Natural killer cell (primary cell): ENCODE measurements around the gene CDK11B. TPM values are rescaled to one million over a fixed set of nuclear protein-coding genes. Genes with fewer than 3 reads are reported as not detected.
"Not testable (repeated sequence)": the region's sequence is repeated elsewhere in the genome, so short reads cannot be mapped to it uniquely, and the experiment has no call there.

Experiments used
- ATAC-seq, 3 donors: fragments of 150-1000 bp in 2 of 3; fragments of 200-7000 bp in 1 of 3; cut with Tn5 transposase; 1 replicate in 1 of 3; 2 replicates in 2 of 3; pipeline ENCODE4 v1.10.0; 2021; ENCODE audit warnings: mild to moderate bottlenecking in 2 of 3, moderate library complexity in 2 of 3
- DNase-seq, 2 donors: peaks; one replicate each; pipeline versions ENCODE4 v3.0.0 to v3.0.0-alpha.2; 2013 to 2021; ENCODE audit warnings: mixed read lengths in 1 of 2
- H3K27ac ChIP-seq: one replicate; pipeline ENCODE4 v1.5.1; 2013; ENCODE audit warnings: mild to moderate bottlenecking, low read length
- H3K27me3 ChIP-seq: one replicate; pipeline ENCODE4 v1.6.1; 2013; ENCODE audit warnings: low read length; ENCODE audit not compliant: control insufficient read depth, insufficient read depth
- H3K36me3 ChIP-seq: one replicate; pipeline ENCODE4 v1.6.1; 2013; ENCODE audit warnings: low read length; ENCODE audit not compliant: control insufficient read depth, insufficient read depth
- H3K4me1 ChIP-seq: one replicate; pipeline ENCODE4 v1.6.1; 2013; ENCODE audit warnings: low read length; ENCODE audit not compliant: control insufficient read depth, insufficient read depth
- H3K4me3 ChIP-seq: one replicate; pipeline ENCODE4 v1.5.1; 2013; ENCODE audit warnings: low read length
- H3K9me3 ChIP-seq: one replicate; pipeline ENCODE4 v1.6.1; 2013; ENCODE audit warnings: low read length; ENCODE audit not compliant: control insufficient read depth, insufficient read depth
- H3K27ac Mint-ChIP-seq, 2 donors: one replicate each; pipeline ENCODE4 v1.8.0; 2022; ENCODE audit warnings: mild to moderate bottlenecking in 2 of 2, mixed read lengths in 2 of 2, moderate library complexity in 1 of 2
- H3K27me3 Mint-ChIP-seq, 2 donors: one replicate each; pipeline ENCODE4 v1.8.0; 2022; ENCODE audit warnings: low read depth in 2 of 2, mixed read lengths in 2 of 2
- H3K36me3 Mint-ChIP-seq: one replicate; pipeline ENCODE4 v1.8.0; 2022; ENCODE audit warnings: mixed read lengths
- H3K4me1 Mint-ChIP-seq, 2 donors: one replicate each; pipeline ENCODE4 v1.8.0; 2022; ENCODE audit warnings: mixed read lengths in 2 of 2
- H3K4me3 Mint-ChIP-seq: one replicate; pipeline ENCODE4 v1.8.0; 2022; ENCODE audit warnings: mild to moderate bottlenecking, moderate library complexity, mixed read lengths
- H3K9me3 Mint-ChIP-seq, 2 donors: one replicate each; pipeline ENCODE4 v1.8.0; 2022; ENCODE audit warnings: mixed read lengths in 2 of 2
- CTCF ChIP-seq: fragments of 200-600 bp; IDR thresholded peaks from one replicate; pipeline ENCODE4 v1.8.0; 2022; ENCODE audit warnings: antibody characterized with exemption
- WGBS: methylation state at CpG from one replicate; pipeline ENCODE4 v1.1.7; 2013; ENCODE audit warnings: missing lambda C conversion rate; ENCODE audit not compliant: insufficient coverage; 5-methylcytosine and 5-hydroxymethylcytosine counted together
- intact Hi-C: fragments of 100-400 bp; cut with micrococcal nuclease; formaldehyde crosslinking; loops from one replicate; pipeline ENCODE4 v1.14.2; 2022
- total RNA-seq, 4 donors: library from RNA; stranded (reverse); fragments of 120-200 nt in 1 of 4; gene quantifications; one replicate each; pipeline versions ENCODE4 v1.2.3 to v1.2.4, GENCODE V29; 2013 to 2022

CDK11B gene
- total RNA-seq, 3 donors from 2014 or later (not counting 1 experiment from before 2014, with no cell fraction given) = 49.6 to 65.9 (median 50.2) TPM

GRCh38 chr1:1692714-1693647 lies 34.2 kb upstream of the CDK11B start, which contains the start of gene SLC35E2B:
Gene SLC35E2B, minus strand, starts transcription at chr1:1692795. Its CDS starts 16,096 bp downstream, at chr1:1676699.
- ATAC-seq (peak; percentile 73 to 91 (median 75)), DNase-seq (peak; percentile 97 to 98)
- Mint-ChIP-seq H3K4me3 (peak within 1 kb of the TSS; percentile 87), H3K27ac (peak within 1 kb of the TSS; percentile 88 to 91)
- 0% methylated on average over 23 of the region's 98 CpGs for WGBS
- H3K4me1 Mint-ChIP-seq, H3K27me3 ChIP-seq, H3K9me3 Mint-ChIP-seq, H3K36me3 ChIP-seq, H3K36me3 Mint-ChIP-seq, H3K27me3 Mint-ChIP-seq, H3K9me3 ChIP-seq: not testable (repeated sequence)
- intact Hi-C loops = loop anchor here (10.0 kb wide), 1 partner anchor 52 kb away; no protein-coding TSS in a partner anchor
- H3K27ac ChIP-seq = peak within 1 kb of the TSS; percentile 92
- H3K4me1 ChIP-seq = peaks cover 12% of the 10 kb centered on the region
- H3K4me3 ChIP-seq = peak within 1 kb of the TSS; percentile 57

- peak overlapping the region; percentile 87 for H3K4me3 Mint-ChIP-seq
- not testable (repeated sequence) for H3K4me1 Mint-ChIP-seq, H3K27me3 ChIP-seq, H3K9me3 Mint-ChIP-seq, H3K36me3 ChIP-seq, H3K9me3 ChIP-seq, H3K27me3 Mint-ChIP-seq, H3K36me3 Mint-ChIP-seq
- H3K4me1 ChIP-seq = peaks cover 12% of the 10 kb centered on the region
- WGBS = under 1% methylated on average over 26 of the region's 45 CpGs
- peak overlapping the region; percentile 88 to 91 for H3K27ac Mint-ChIP-seq
- peak overlapping the region; percentile 57 for H3K4me3 ChIP-seq
- ATAC-seq (peak; percentile 42 to 58 (median 47)), DNase-seq (peak in 1 of 2 donors; percentile 80)
- peak overlapping the region; percentile 92 for H3K27ac ChIP-seq
- intact Hi-C loops = loop anchor here (10.0 kb wide), 1 partner anchor 52 kb away; no protein-coding TSS in a partner anchor
Measured at GRCh38 chr1:1692324-1692713, 33.5 kb upstream of the CDK11B start.

GRCh38 chr1:1691443-1691842 lies 32.6 kb upstream of the CDK11B start:
- H3K4me1 ChIP-seq = peaks cover 12% of the 10 kb centered on the region
- ATAC-seq, H3K27ac ChIP-seq, H3K36me3 ChIP-seq, H3K9me3 Mint-ChIP-seq, H3K27ac Mint-ChIP-seq, H3K4me3 Mint-ChIP-seq, H3K27me3 ChIP-seq, H3K4me1 Mint-ChIP-seq, H3K9me3 ChIP-seq, H3K4me3 ChIP-seq, DNase-seq, H3K36me3 Mint-ChIP-seq, H3K27me3 Mint-ChIP-seq: not testable (repeated sequence)
- WGBS = 17% methylated on average over 1 of the region's 16 CpGs
- intact Hi-C loops = loop anchor here (10.0 kb wide), 1 partner anchor 53 kb away; no protein-coding TSS in a partner anchor

- H3K9me3 ChIP-seq, H3K4me3 Mint-ChIP-seq, H3K27ac ChIP-seq, H3K4me3 ChIP-seq, H3K27me3 Mint-ChIP-seq, ATAC-seq, intact Hi-C loops, H3K36me3 Mint-ChIP-seq, DNase-seq, H3K9me3 Mint-ChIP-seq, H3K4me1 Mint-ChIP-seq, H3K27ac Mint-ChIP-seq, H3K27me3 ChIP-seq, H3K36me3 ChIP-seq: not testable (repeated sequence)
- peaks cover 15% of the 10 kb centered on the region for H3K4me1 ChIP-seq
- 100% methylated on average over 2 of the region's 7 CpGs for WGBS
Measured at GRCh38 chr1:1689526-1689925, 30.7 kb upstream of the CDK11B start.

GRCh38 chr1:1687846-1688245 lies 29.0 kb upstream of the CDK11B start:
- H3K27ac ChIP-seq = no peak overlapping the region
- peak in 1 of 2 donors; percentile 1 for DNase-seq

More at GRCh38 chr1:1687846-1688245, 29.0 kb upstream of the CDK11B start:
- Mint-ChIP-seq H3K4me1 (peaks cover 5 to 15% of the 10 kb centered on the region in 2 donors), H3K27me3 (no peaks in the 10 kb centered on the region), H3K27ac (peak overlapping the region; percentile 21 to 41), H3K9me3 (no peaks in the 10 kb centered on the region), H3K36me3 (no peaks in the 10 kb centered on the region), H3K4me3 (no peak overlapping the region)
- ATAC-seq = no peak
- no peak for TF ChIP-seq CTCF
- Histone ChIP-seq H3K27me3 (no peaks in the 10 kb centered on the region), H3K4me1 (peaks cover 9% of the 10 kb centered on the region), H3K9me3 (no peaks in the 10 kb centered on the region), H3K4me3 (no peak overlapping the region), H3K36me3 (peaks cover 3% of the 10 kb centered on the region)
- intact Hi-C loops = no loop called here
- 97% methylated on average over 9 of the region's 9 CpGs for WGBS
